Gastrocnemius medialis (tissue), 4 donors: ENCODE data around the gene FADD. TPM values are rescaled to one million over a fixed set of nuclear protein-coding genes. Genes with fewer than 3 reads are reported as not detected.

Source experiments
- ATAC-seq, 2 donors: fragments of 150-250 bp; one replicate each; pipeline ENCODE4 v1.9.1; 2016
- DNase-seq, 2 donors: peaks; one replicate each; pipeline ENCODE4 v3.0.0-alpha.2; 2019
- H3K27ac ChIP-seq, 4 donors: fragments of 200-600 bp; sonication (generic); 1 replicate in 1 of 4; 2 replicates in 3 of 4; pipeline ENCODE4 v1.5.1; 2016 to 2018; ENCODE audit warnings: mild to moderate bottlenecking in 2 of 4, moderate library complexity in 1 of 4
- H3K27me3 ChIP-seq, 3 donors: fragments of 200-600 bp; sonication (generic) in 2 of 3; 1 replicate in 1 of 3; 2 replicates in 2 of 3; pipeline versions ENCODE4 v1.5.1 to v1.6.0; 2016 to 2019; ENCODE audit warnings: mild to moderate bottlenecking in 1 of 3, moderate library complexity in 1 of 3
- H3K36me3 ChIP-seq, 2 donors: fragments of 200-600 bp; sonication (generic) in 1 of 2; one replicate each; pipeline ENCODE4 v1.5.1; 2017 to 2018
- H3K4me1 ChIP-seq, 2 donors: fragments of 200-600 bp; sonication (generic) in 1 of 2; one replicate each; pipeline ENCODE4 v1.5.1; 2016 to 2017; ENCODE audit warnings: mild to moderate bottlenecking in 2 of 2
- H3K4me3 ChIP-seq, 4 donors: fragments of 200-600 bp; sonication (generic) in 3 of 4; 1 replicate in 1 of 4; 2 replicates in 3 of 4; pipeline ENCODE4 v1.5.1; 2016 to 2019; ENCODE audit warnings: mild to moderate bottlenecking in 2 of 4
- H3K9me3 ChIP-seq, 3 donors: fragments of 200-600 bp; sonication (generic) in 2 of 3; 1 replicate in 1 of 3; 2 replicates in 2 of 3; pipeline ENCODE4 v1.5.1; 2016 to 2019
- CTCF ChIP-seq, 5 experiments: fragments of 450-650 bp in 3 of 5; fragments of 200-600 bp in 2 of 5; sonication (generic) in 2 of 5; IDR thresholded peaks in 4 of 5; conservative IDR thresholded peaks in 1 of 5; 1 replicate in 4 of 5; 2 replicates in 1 of 5; pipeline ENCODE4 v1.5.1; 2016 to 2019; ENCODE audit warnings: antibody characterized with exemption in 5 of 5, mild to moderate bottlenecking in 3 of 5, moderate library complexity in 3 of 5
- POLR2A ChIP-seq, 2 donors: fragments of 450-650 bp; IDR thresholded peaks; one replicate each; pipeline ENCODE4 v1.6.1; 2017; ENCODE audit warnings: antibody characterized with exemption in 2 of 2, mild to moderate bottlenecking in 2 of 2, moderate library complexity in 2 of 2
- in situ Hi-C, 4 donors: fragments of 200-750 bp; cut with MboI; loops; one replicate each; pipeline versions ENCODE4 v1.15.0 to v1.8.0; 2017; ENCODE audit warnings: low sequenced_read_pairs in 4 of 4
- intact Hi-C: fragments of 100-400 bp; cut with DNase I; formaldehyde crosslinking; loops from one replicate; pipeline ENCODE4 v1.15.1; 2023; ENCODE audit warnings: low total_unique reads
- total RNA-seq, 4 donors: library from RNA; depleted of rRNA; stranded (reverse); fragments of >200 nt; gene quantifications; one replicate each; pipeline versions ENCODE4 v1.1.0 to v1.2.3, GENCODE V29; 2016

The FADD gene
- total RNA-seq, 4 donors from 2014 or later, result 6.9 to 17.3 (median 10.4) TPM

- H3K9me3 ChIP-seq, result no peaks in the 10 kb centered on the region
- H3K27me3 ChIP-seq, result no peaks in the 10 kb centered on the region
- H3K4me1 ChIP-seq, result no peaks in the 10 kb centered on the region
- no peak overlapping the region for H3K27ac ChIP-seq
- DNase-seq (no peak), ATAC-seq (no peak)
- intact Hi-C loops, result no loop called here
- H3K36me3 ChIP-seq, result no peaks in the 10 kb centered on the region
- no peak for TF ChIP-seq POLR2A (IDR thresholded peaks at IDR 0.05)
- TF ChIP-seq CTCF (IDR thresholded peaks at IDR 0.05 in 4 of 5, conservative IDR thresholded peaks at IDR 0.05 in 1 of 5), result no peak
- in situ Hi-C loops, result no loop called here
- H3K4me3 ChIP-seq, result no peak overlapping the region
These were observed 37.2 kb downstream of the FADD start for GRCh38 chr11:70240337-70240736.

- Histone ChIP-seq H3K4me1 (no peaks in the 10 kb centered on the region), H3K9me3 (no peaks in the 10 kb centered on the region), H3K4me3 (no peak overlapping the region), H3K27ac (no peak overlapping the region), H3K27me3 (no peaks in the 10 kb centered on the region), H3K36me3 (no peaks in the 10 kb centered on the region)
- DNase-seq (no peak), ATAC-seq (no peak)
- in situ Hi-C loops, result no loop called here
- TF ChIP-seq POLR2A (IDR thresholded peaks at IDR 0.05), result no peak
- no peak for TF ChIP-seq CTCF (IDR thresholded peaks at IDR 0.05 in 4 of 5, conservative IDR thresholded peaks at IDR 0.05 in 1 of 5)
- intact Hi-C loops, result no loop called here
These were observed 38.6 kb downstream of the FADD start for GRCh38 chr11:70241709-70242108.

GRCh38 chr11:70242885-70243284 lies 39.8 kb downstream of the FADD start:
- no peak for DNase-seq
- H3K27ac ChIP-seq, result no peak overlapping the region
- H3K36me3 ChIP-seq, result no peaks in the 10 kb centered on the region
- no peaks in the 10 kb centered on the region for H3K4me1 ChIP-seq
- TF ChIP-seq POLR2A (IDR thresholded peaks at IDR 0.05) (no peak), CTCF (IDR thresholded peaks at IDR 0.05 in 4 of 5, conservative IDR thresholded peaks at IDR 0.05 in 1 of 5) (no peak)
- no peaks in the 10 kb centered on the region for H3K9me3 ChIP-seq
- H3K27me3 ChIP-seq, result no peaks in the 10 kb centered on the region
- ATAC-seq, result no peak
- intact Hi-C loops (no loop called here), in situ Hi-C loops (no loop called here)
- no peak overlapping the region for H3K4me3 ChIP-seq

GRCh38 chr11:70243912-70244652 lies 41.0 kb downstream of the FADD start:
- no peak overlapping the region for H3K4me3 ChIP-seq
- no peak for DNase-seq
- in situ Hi-C loops (no loop called here), intact Hi-C loops (no loop called here)
- H3K9me3 ChIP-seq, result no peaks in the 10 kb centered on the region
- TF ChIP-seq CTCF (IDR thresholded peaks at IDR 0.05 in 4 of 5, conservative IDR thresholded peaks at IDR 0.05 in 1 of 5) (no peak), POLR2A (IDR thresholded peaks at IDR 0.05) (no peak)
- no peak for ATAC-seq
- H3K27ac ChIP-seq, result no peak overlapping the region
- H3K27me3 ChIP-seq, result no peaks in the 10 kb centered on the region
- no peaks in the 10 kb centered on the region for H3K4me1 ChIP-seq
- no peaks in the 10 kb centered on the region for H3K36me3 ChIP-seq

- no peak for ATAC-seq
- DNase-seq, result no peak
- H3K4me3 ChIP-seq, result no peak overlapping the region
These were observed 41.6 kb downstream of the FADD start for GRCh38 chr11:70244698-70245097.

More at GRCh38 chr11:70244698-70245097, 41.6 kb downstream of the FADD start:
- TF ChIP-seq CTCF (IDR thresholded peaks at IDR 0.05 in 4 of 5, conservative IDR thresholded peaks at IDR 0.05 in 1 of 5) (no peak), POLR2A (IDR thresholded peaks at IDR 0.05) (no peak)
- H3K4me1 ChIP-seq, result no peaks in the 10 kb centered on the region
- no peak overlapping the region for H3K27ac ChIP-seq
- in situ Hi-C loops, result no loop called here
- no peaks in the 10 kb centered on the region for H3K27me3 ChIP-seq
- intact Hi-C loops, result no loop called here
- H3K36me3 ChIP-seq, result no peaks in the 10 kb centered on the region
- H3K9me3 ChIP-seq, result no peaks in the 10 kb centered on the region
